Stomach (tissue), 4 donors: ENCODE data around the gene FCGBP.

ENCODE experiments used
- EP300 ChIP-seq: sonication (generic); formaldehyde crosslinking; IDR thresholded peaks from one replicate; pipeline ENCODE4 v1.6.1; 2017; ENCODE audit warnings: antibody characterized with exemption
- TF ChIP-seq, protein P1 (sequence below), 7 experiments: fragments of 450-650 bp in 4 of 7; fragments of 200-600 bp in 3 of 7; sonication (generic) in 3 of 7; IDR thresholded peaks; one replicate each; pipeline ENCODE4 v1.5.1; 2016 to 2019; ENCODE audit warnings: antibody characterized with exemption in 7 of 7, control low read depth in 2 of 7, mild to moderate bottlenecking in 1 of 7

DNA sequence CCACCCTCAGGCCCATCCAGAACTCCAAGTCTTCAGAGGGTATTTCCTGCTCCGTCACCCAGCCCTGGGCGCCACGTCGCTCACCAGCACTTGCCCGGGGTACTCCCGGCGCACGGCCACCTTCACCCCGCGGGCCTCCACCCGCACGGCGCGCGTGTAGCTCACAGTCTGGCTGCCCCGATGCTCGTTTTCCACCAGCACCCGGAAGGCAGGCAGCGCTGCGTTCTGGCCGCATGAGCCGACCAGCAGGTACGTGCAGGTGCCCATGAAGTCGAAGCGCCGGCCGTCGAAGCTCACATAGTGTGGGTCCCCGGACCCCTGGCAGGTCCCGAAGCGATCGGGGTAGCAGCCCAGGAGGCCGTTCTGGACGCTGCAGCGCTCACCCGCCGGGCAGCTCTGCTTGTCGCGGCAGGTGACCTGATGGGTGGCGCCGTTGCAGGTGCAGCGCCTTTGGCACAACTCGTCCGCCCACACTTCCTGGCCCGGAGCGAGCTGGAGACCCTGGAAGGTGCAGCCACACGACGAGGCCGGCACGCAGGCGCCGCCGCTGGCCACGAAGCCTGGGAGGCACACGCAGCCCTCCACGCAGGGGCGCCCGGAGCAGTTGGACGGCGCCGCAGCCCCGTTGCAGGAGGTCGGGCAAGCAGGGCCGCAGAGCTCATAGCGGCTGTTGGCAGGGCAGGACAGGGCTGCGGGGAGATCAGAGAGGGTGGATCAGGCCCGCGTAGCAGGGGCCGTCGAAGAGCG, 19.2 kb downstream of the FCGBP start:
- TF ChIP-seq, protein P1, sequence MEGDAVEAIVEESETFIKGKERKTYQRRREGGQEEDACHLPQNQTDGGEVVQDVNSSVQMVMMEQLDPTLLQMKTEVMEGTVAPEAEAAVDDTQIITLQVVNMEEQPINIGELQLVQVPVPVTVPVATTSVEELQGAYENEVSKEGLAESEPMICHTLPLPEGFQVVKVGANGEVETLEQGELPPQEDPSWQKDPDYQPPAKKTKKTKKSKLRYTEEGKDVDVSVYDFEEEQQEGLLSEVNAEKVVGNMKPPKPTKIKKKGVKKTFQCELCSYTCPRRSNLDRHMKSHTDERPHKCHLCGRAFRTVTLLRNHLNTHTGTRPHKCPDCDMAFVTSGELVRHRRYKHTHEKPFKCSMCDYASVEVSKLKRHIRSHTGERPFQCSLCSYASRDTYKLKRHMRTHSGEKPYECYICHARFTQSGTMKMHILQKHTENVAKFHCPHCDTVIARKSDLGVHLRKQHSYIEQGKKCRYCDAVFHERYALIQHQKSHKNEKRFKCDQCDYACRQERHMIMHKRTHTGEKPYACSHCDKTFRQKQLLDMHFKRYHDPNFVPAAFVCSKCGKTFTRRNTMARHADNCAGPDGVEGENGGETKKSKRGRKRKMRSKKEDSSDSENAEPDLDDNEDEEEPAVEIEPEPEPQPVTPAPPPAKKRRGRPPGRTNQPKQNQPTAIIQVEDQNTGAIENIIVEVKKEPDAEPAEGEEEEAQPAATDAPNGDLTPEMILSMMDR (IDR thresholded peaks at IDR 0.05) = no peak
- no peak for TF ChIP-seq EP300
